Hematopoietic multipotent progenitor cell treated with erythropoietin and hydrocortisone succinate and interleukin-3 and kit ligand, for 8 days (in vitro differentiated cells): ENCODE results near the gene OR10P1.

Source experiments
- DNase-seq: peaks from one replicate; pipeline ENCODE4 v3.0.0-alpha.2; 2015

Gene OR10P1

DNA sequence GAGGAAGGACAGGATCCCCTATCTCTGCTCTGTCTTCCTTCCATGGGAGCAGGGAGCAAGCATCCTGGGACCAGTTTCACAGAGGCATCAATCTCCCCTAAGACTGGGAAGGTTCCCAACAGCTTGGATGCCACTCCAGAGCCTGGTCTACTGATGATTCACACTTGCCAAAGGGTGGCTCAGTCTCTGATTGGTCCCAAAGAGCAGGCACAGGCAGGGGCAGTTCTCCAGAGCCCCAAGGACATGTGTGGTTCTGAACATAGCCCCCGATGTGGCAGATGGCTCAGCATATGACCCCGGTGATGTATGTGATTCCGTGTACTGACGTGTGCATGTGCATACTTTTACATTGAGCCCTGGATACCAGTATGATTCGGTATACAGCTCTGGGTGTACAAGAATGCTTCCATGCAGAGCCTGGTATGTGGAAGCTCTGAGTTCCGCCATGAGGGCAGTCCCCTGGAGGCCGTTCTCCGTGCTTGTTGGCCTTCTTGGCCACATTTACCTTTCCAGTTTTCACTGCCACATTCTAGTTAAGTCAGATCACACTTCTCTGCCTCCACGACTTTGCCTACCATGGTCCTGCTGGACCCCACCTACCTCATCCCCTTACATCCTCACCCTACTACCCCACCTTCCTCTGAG lies 49.8 kb downstream of the OR10P1 start:
- no peak for DNase-seq
